GM12874 (cell line): Measurements from ENCODE around the gene UBE4B.

Experiments
- CTCF ChIP-seq: IDR thresholded peaks from 2 replicates; pipeline ENCODE4 v1.5.1; 2011; ENCODE audit warnings: low read depth, mild to moderate bottlenecking, control low read depth, low read length, moderate library complexity; ENCODE audit not compliant: insufficient read depth

The UBE4B gene

GRCh38 chr1:10032590-10033358 lies at the start of gene UBE4B:
TSS of gene UBE4B (plus strand) at chr1:10032958. CDS start at chr1:10033671, 713 bp downstream.
- TF ChIP-seq CTCF, result peak; percentile 98

GRCh38 chr1:9984253-9984652 lies 48.5 kb upstream of the UBE4B start:
- no peak for TF ChIP-seq CTCF

- no peak for TF ChIP-seq CTCF
These were observed 47.8 kb upstream of the UBE4B start for GRCh38 chr1:9985001-9985400.

- TF ChIP-seq CTCF, result no peak
These were observed 43.0 kb upstream of the UBE4B start for GRCh38 chr1:9989773-9990172.

- TF ChIP-seq CTCF, result no peak
These were observed 41.8 kb upstream of the UBE4B start for GRCh38 chr1:9990944-9991343.

GRCh38 chr1:9992910-9993309 lies 39.8 kb upstream of the UBE4B start:
- no peak for TF ChIP-seq CTCF

GRCh38 chr1:9993561-9994075 lies 39.1 kb upstream of the UBE4B start:
- no peak for TF ChIP-seq CTCF
